ENCODE data around the gene SPTY2D1.

DNA sequence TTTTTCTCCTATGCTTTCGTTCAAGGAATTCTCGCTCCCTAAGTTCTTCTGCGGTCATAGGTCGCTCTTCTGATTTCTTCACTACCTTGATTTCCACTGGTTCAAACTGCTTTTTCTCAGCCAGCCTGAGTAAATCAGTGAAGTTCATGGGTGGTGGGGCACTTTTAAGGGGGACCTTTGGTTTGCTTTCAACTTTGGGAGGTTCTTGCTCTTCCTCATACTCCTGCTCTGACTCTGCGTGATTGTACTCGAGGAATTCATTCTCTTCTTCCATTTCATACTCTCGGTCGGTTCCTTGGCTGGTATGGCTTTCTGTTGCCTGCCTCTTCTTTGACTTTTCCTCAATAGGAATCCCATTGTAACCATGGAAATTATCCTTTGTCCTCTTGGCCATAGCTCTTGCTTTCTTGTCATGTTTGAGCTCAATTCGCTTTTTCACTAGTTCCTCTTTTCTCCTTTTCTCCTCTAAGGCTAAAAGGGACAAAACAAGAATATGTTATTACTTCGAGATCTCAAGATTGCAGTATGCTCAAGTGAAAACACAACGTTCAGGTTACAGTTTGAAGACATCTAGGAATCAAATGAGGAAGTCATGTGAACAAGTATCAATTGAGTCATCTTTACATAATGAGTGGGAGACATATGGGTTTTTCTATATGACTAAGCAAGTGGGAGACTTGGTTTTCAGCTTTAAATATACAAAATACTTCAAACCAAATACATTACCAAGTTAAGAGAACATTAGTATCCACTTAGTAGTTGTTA, 18.3 kb downstream of the SPTY2D1 start:
- TF ChIP-seq, protein P1, sequence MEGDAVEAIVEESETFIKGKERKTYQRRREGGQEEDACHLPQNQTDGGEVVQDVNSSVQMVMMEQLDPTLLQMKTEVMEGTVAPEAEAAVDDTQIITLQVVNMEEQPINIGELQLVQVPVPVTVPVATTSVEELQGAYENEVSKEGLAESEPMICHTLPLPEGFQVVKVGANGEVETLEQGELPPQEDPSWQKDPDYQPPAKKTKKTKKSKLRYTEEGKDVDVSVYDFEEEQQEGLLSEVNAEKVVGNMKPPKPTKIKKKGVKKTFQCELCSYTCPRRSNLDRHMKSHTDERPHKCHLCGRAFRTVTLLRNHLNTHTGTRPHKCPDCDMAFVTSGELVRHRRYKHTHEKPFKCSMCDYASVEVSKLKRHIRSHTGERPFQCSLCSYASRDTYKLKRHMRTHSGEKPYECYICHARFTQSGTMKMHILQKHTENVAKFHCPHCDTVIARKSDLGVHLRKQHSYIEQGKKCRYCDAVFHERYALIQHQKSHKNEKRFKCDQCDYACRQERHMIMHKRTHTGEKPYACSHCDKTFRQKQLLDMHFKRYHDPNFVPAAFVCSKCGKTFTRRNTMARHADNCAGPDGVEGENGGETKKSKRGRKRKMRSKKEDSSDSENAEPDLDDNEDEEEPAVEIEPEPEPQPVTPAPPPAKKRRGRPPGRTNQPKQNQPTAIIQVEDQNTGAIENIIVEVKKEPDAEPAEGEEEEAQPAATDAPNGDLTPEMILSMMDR (IDR thresholded peaks at IDR 0.05), result no peak
- TF ChIP-seq POLR2A (IDR thresholded peaks at IDR 0.05), result no peak

Data from adrenal gland (tissue), 5 donors.